ENCODE data around the gene KMT2E. TPM values are rescaled to one million over a fixed set of nuclear protein-coding genes. Genes with fewer than 3 reads are reported as not detected.

The KMT2E gene
- total RNA-seq (2022) (49.7 and 53.1 TPM in 2 replicates), Bru-seq, nascent RNA (percentile 93 among the genes with signal in this experiment), BruChase-seq, experiment 1, labeled RNA remaining after a 6-hour chase (percentile 81 among the genes with signal in this experiment), BruChase-seq, experiment 2, labeled RNA remaining after a 2-hour chase (percentile 92 among the genes with signal in this experiment)
- long read RNA-seq, partial matches to known transcripts = 11 of 29 reads
- long read RNA-seq, other reads (novel, unspliced or antisense) = 16 of 29 reads

- Mint-ChIP-seq H3K36me3 (ENCODE audit: insufficient read depth, unreplicated experiment) (peaks cover 31% of the 10 kb centered on the region), H3K4me1 (ENCODE audit: insufficient read depth, unreplicated experiment) (peaks cover 24% of the 10 kb centered on the region), H3K4me3 (ENCODE audit: unreplicated experiment) (peak within 1 kb of the TSS; percentile 100), H3K27me3 (ENCODE audit: insufficient read depth, unreplicated experiment) (no peaks in the 10 kb centered on the region), H3K9me3 (ENCODE audit: unreplicated experiment) (no peaks in the 10 kb centered on the region), H3K27ac (ENCODE audit: low read depth, unreplicated experiment) (peak within 1 kb of the TSS; percentile 100)
- peak; percentile 80 for DNase-seq (ENCODE audit: unreplicated experiment)
- CTCF ChIA-PET = interaction anchor here (1.0 to 13.5 kb wide), 3 partner anchors 9 to 33 kb away, joined by 3 to 119 read pairs (median 53); no protein-coding TSS in a partner anchor
- POLR2A ChIA-PET = interaction anchor here (0.7 to 21.0 kb wide), 29 partner anchors 9 to 1938 kb away, joined by 3 to 620 read pairs (median 4); partner anchors contain the start of genes PSMC2, RINT1 and SRPK2
- TF ChIP-seq CTCF (IDR thresholded peaks at IDR 0.05; ENCODE audit: unreplicated experiment) = no peak
- intact Hi-C loops (cut with micrococcal nuclease) = no loop called here
- no TSS peak for BruUV-seq (replicated peaks)
These were observed at the start of gene KMT2E for GRCh38 chr7:105013816-105014692. Gene KMT2E (plus strand): TSS chr7:105014205. CDS start chr7:105040953, 26,748 bp downstream.

GRCh38 chr7:104964626-104965236 is 49.3 kb upstream of the KMT2E start:
- DNase-seq (ENCODE audit: unreplicated experiment) = no peak
- H3K9me3 Mint-ChIP-seq (ENCODE audit: unreplicated experiment) = no peaks in the 10 kb centered on the region
- H3K27me3 Mint-ChIP-seq (ENCODE audit: insufficient read depth, unreplicated experiment) = no peaks in the 10 kb centered on the region
- CTCF ChIA-PET = interaction anchor here (1.0 to 3.3 kb wide), 3 partner anchors 16 to 465 kb away, joined by 3 to 28 read pairs (median 4); no protein-coding TSS in a partner anchor
- peaks cover 17% of the 10 kb centered on the region for H3K4me1 Mint-ChIP-seq (ENCODE audit: insufficient read depth, unreplicated experiment)
- no peak overlapping the region for H3K27ac Mint-ChIP-seq (ENCODE audit: low read depth, unreplicated experiment)
- peaks cover 6% of the 10 kb centered on the region for H3K36me3 Mint-ChIP-seq (ENCODE audit: insufficient read depth, unreplicated experiment)
- POLR2A ChIA-PET = interaction anchor here (1.0 to 9.5 kb wide), 3 partner anchors 10 to 50 kb away, joined by 3 to 87 read pairs (median 4); no protein-coding TSS in a partner anchor
- TF ChIP-seq CTCF (IDR thresholded peaks at IDR 0.05; ENCODE audit: unreplicated experiment) = no peak
- BruUV-seq (replicated peaks) = no TSS peak
- H3K4me3 Mint-ChIP-seq (ENCODE audit: unreplicated experiment) = no peak overlapping the region
- intact Hi-C loops (cut with micrococcal nuclease) = no loop called here

GRCh38 chr7:104966022-104966421 is 48.0 kb upstream of the KMT2E start:
- Mint-ChIP-seq H3K27me3 (ENCODE audit: insufficient read depth, unreplicated experiment) (no peaks in the 10 kb centered on the region), H3K4me3 (ENCODE audit: unreplicated experiment) (no peak overlapping the region), H3K9me3 (ENCODE audit: unreplicated experiment) (no peaks in the 10 kb centered on the region), H3K4me1 (ENCODE audit: insufficient read depth, unreplicated experiment) (peaks cover 17% of the 10 kb centered on the region), H3K27ac (ENCODE audit: low read depth, unreplicated experiment) (no peak overlapping the region), H3K36me3 (ENCODE audit: insufficient read depth, unreplicated experiment) (peaks cover 6% of the 10 kb centered on the region)
- intact Hi-C loops (cut with micrococcal nuclease) = no loop called here
- CTCF ChIA-PET = interaction anchor here (0.8 to 3.3 kb wide), 3 partner anchors 15 to 464 kb away, joined by 4 to 28 read pairs (median 4); no protein-coding TSS in a partner anchor
- POLR2A ChIA-PET = interaction anchor here (0.7 to 9.5 kb wide), 4 partner anchors 11 to 48 kb away, joined by 3 to 87 read pairs (median 4); partner anchors contain the start of gene KMT2E
- no peak for DNase-seq (ENCODE audit: unreplicated experiment)
- BruUV-seq (replicated peaks) = no TSS peak
- no peak for TF ChIP-seq CTCF (IDR thresholded peaks at IDR 0.05; ENCODE audit: unreplicated experiment)

All from MCF 10A (cell line).